ENCODE data around the gene ARL6IP6. TPM values are rescaled to one million over a fixed set of nuclear protein-coding genes. Genes with fewer than 3 reads are reported as not detected.
"Not testable (repeated sequence)": the region's sequence is repeated elsewhere in the genome, so short reads cannot be mapped to it uniquely, and the experiment has no call there.

Gene ARL6IP6
- polyA plus RNA-seq, 1 of the 3 experiments (the other 2 are of a cell fraction) = 25.8 TPM

DNA sequence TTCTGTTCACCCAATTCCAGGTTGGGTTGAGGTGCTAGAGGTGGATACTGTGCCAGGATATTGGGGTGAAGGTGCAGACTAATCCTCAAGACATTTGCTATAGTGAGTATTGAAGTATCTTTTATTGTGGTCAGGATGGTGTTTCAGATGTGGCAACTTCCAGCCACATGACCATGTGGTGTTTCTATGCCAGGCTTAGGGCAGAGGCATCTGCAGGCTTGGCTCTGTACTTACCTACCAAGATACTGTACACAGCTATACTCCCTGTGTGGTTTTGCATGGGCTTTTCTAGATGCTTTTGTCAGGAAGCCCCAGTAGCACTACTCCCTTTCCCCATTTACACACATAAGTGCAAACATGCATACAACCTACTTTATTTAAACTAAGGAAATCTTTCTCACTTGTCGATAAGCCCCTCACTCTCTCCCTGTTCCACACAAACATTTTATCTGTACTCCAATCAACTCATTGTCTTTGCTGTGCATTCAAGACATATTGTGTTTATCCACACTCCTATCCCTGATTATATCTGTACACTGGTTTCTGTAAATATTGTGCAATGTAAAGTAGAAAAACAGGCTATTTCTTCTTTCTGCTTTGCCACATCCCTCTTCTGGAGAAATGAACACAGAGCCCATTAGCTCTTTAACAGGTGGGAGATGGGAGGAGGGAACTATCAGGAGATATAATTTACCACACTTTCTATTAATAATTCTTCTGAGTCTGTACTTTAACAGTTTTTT, 12.3 kb downstream of the ARL6IP6 start:
- Histone ChIP-seq H3K36me3 (replicated peaks in 1 of 2; ENCODE audit: control insufficient read depth in 1 of 2, insufficient read depth in 2 of 2, low read length in 1 of 2) (peaks cover 9 to 18% of the 10 kb centered on the region in 2 experiments), H3K9me2 (no peaks in the 10 kb centered on the region), H3K27me3 (ENCODE audit: insufficient read depth) (no peaks in the 10 kb centered on the region), H3K79me2 (ENCODE audit: insufficient read depth) (peaks cover 40% of the 10 kb centered on the region), H2AFZ (ENCODE audit: low read depth) (no peak overlapping the region), H4K20me1 (ENCODE audit: insufficient read depth) (no peaks in the 10 kb centered on the region), H3F3A (replicated peaks; ENCODE audit: insufficient read depth) (no peaks in the 10 kb centered on the region), H3K27ac (ENCODE audit: low read depth in 2 of 2, low read length in 1 of 2) (no peak overlapping the region), H3K4me2 (no peak overlapping the region), H3K4me1 (ENCODE audit: control insufficient read depth in 1 of 2, insufficient read depth in 2 of 2, low read depth in 1 of 2, low read length in 1 of 2) (no peaks in the 10 kb centered on the region), H3K9me3 (no peaks in the 10 kb centered on the region), H3K4me3 (ENCODE audit: low read depth in 2 of 2, low read length in 1 of 2) (no peak overlapping the region), H3K9ac (no peak overlapping the region)
- no peak for TF ChIP-seq FOXM1 (IDR thresholded peaks at IDR 0.05; ENCODE audit: low read depth)
- no peak for TF ChIP-seq SIN3A (IDR thresholded peaks at IDR 0.05; ENCODE audit: borderline replicate concordance, low read depth, low read length)
- WGBS (ENCODE audit: low lambda C conversion rate) = 95% methylated on average over 1 of the region's 1 CpG
- DNase-seq = no peak
- POLR2A ChIA-PET = no interaction called here
- CTCF ChIA-PET = interaction anchor here (1.8 to 2.3 kb wide), 2 partner anchors 9 to 12 kb away, joined by 7 to 8 read pairs; no protein-coding TSS in a partner anchor

DNA sequence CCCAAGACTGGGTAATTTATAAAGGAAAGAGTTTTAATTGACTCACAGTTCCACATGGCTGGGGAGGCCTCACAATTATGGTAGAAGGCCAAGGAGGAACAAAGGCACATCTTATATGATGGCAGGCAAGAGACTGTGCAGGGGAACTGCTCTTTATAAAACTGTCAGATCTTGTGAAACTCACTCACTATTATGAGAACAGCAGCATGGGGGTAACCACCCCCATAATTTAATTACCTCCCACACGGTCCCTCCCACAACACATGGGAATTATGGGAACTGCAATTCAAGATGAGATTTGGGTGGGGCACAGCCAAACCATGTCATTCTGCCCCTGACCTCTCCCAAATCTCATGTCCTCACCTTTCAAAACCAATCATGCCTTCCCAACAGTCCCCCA, 19.1 kb downstream of the ARL6IP6 start:
- H3K4me1 ChIP-seq (ENCODE audit: control insufficient read depth in 1 of 2, insufficient read depth in 2 of 2, low read depth in 1 of 2, low read length in 1 of 2); H3K9ac ChIP-seq; H3K27ac ChIP-seq (ENCODE audit: low read depth in 2 of 2, low read length in 1 of 2); CTCF ChIA-PET; H3K4me2 ChIP-seq; H3K79me2 ChIP-seq (ENCODE audit: insufficient read depth); DNase-seq; H3K9me2 ChIP-seq; H4K20me1 ChIP-seq (ENCODE audit: insufficient read depth); H3K9me3 ChIP-seq; H2AFZ ChIP-seq (ENCODE audit: low read depth); H3F3A ChIP-seq (replicated peaks; ENCODE audit: insufficient read depth); H3K27me3 ChIP-seq (ENCODE audit: insufficient read depth); H3K4me3 ChIP-seq (ENCODE audit: low read depth in 2 of 2, low read length in 1 of 2); POLR2A ChIA-PET: not testable (repeated sequence)
- 89% methylated on average over 1 of the region's 1 CpG for WGBS (ENCODE audit: low lambda C conversion rate)
- peaks cover 23 to 29% of the 10 kb centered on the region in 2 experiments for H3K36me3 ChIP-seq (replicated peaks in 1 of 2; ENCODE audit: control insufficient read depth in 1 of 2, insufficient read depth in 2 of 2, low read length in 1 of 2)

DNA sequence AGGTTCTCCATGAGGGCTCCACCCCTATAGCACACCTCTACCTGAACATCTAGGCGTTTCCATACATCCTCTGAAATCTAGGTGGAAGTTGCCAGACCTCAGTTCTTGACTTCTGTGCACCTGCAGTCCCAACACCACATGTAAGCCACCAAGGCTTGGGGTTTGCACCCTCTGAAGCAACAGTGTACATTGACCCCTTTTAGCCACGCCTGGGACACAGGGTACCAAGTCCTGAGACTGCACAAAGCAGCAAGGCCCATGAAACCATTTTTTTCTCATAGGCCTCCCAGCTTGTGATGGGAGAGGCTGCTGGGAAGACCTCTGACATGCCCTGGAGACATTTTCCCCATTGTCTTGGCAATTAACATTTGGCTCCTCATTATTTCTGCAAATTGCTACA, 20.0 kb downstream of the ARL6IP6 start:
- no peak for TF ChIP-seq MXI1 (IDR thresholded peaks at IDR 0.05; ENCODE audit: low read depth, low read length)
- no peak for TF ChIP-seq POLR2AphosphoS5 (IDR thresholded peaks at IDR 0.05; ENCODE audit: low read depth, low read length)
- TF ChIP-seq GATA2 (CRISPR knock-in tag; IDR thresholded peaks at IDR 0.05) = no peak
- TF ChIP-seq, protein P1, sequence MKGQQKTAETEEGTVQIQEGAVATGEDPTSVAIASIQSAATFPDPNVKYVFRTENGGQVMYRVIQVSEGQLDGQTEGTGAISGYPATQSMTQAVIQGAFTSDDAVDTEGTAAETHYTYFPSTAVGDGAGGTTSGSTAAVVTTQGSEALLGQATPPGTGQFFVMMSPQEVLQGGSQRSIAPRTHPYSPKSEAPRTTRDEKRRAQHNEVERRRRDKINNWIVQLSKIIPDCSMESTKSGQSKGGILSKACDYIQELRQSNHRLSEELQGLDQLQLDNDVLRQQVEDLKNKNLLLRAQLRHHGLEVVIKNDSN (IDR thresholded peaks at IDR 0.05; ENCODE audit: borderline replicate concordance, low read depth) = no peak
- TF ChIP-seq FOXM1 (IDR thresholded peaks at IDR 0.05; ENCODE audit: low read depth) = no peak
- TF ChIP-seq, protein P2, sequence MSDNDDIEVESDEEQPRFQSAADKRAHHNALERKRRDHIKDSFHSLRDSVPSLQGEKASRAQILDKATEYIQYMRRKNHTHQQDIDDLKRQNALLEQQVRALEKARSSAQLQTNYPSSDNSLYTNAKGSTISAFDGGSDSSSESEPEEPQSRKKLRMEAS (IDR thresholded peaks at IDR 0.05; ENCODE audit: low read depth) = no peak
- no peak for TF ChIP-seq CHD2 (IDR thresholded peaks at IDR 0.05; ENCODE audit: low read length, partially characterized antibody)
- TF ChIP-seq EP300 (IDR thresholded peaks at IDR 0.05; ENCODE audit: borderline replicate concordance in 1 of 2, low read depth in 1 of 2, low read length in 1 of 2) = no peak
- Histone ChIP-seq H3K9ac (no peak overlapping the region), H3K4me1 (ENCODE audit: control insufficient read depth in 1 of 2, insufficient read depth in 2 of 2, low read depth in 1 of 2, low read length in 1 of 2) (no peaks in the 10 kb centered on the region), H3F3A (replicated peaks; ENCODE audit: insufficient read depth) (peaks cover 3% of the 10 kb centered on the region), H3K9me2 (no peaks in the 10 kb centered on the region), H3K79me2 (ENCODE audit: insufficient read depth) (peaks cover 3% of the 10 kb centered on the region; the same call in 1 of the 2 replicates), H3K27ac (ENCODE audit: low read depth in 2 of 2, low read length in 1 of 2) (no peak overlapping the region), H2AFZ (ENCODE audit: low read depth) (no peak overlapping the region), H3K27me3 (ENCODE audit: insufficient read depth) (no peaks in the 10 kb centered on the region), H3K4me3 (ENCODE audit: low read depth in 2 of 2, low read length in 1 of 2) (no peak overlapping the region), H3K4me2 (no peak overlapping the region), H4K20me1 (ENCODE audit: insufficient read depth) (no peaks in the 10 kb centered on the region), H3K36me3 (replicated peaks in 1 of 2; ENCODE audit: control insufficient read depth in 1 of 2, insufficient read depth in 2 of 2, low read length in 1 of 2) (peaks cover 26 to 29% of the 10 kb centered on the region in 2 experiments), H3K9me3 (no peaks in the 10 kb centered on the region)
- no CpG with 5 or more reads among the region's 2 CpGs for WGBS (ENCODE audit: low lambda C conversion rate)
- CTCF ChIA-PET = no interaction called here
- POLR2A ChIA-PET = no interaction called here
- no peak for DNase-seq

DNA sequence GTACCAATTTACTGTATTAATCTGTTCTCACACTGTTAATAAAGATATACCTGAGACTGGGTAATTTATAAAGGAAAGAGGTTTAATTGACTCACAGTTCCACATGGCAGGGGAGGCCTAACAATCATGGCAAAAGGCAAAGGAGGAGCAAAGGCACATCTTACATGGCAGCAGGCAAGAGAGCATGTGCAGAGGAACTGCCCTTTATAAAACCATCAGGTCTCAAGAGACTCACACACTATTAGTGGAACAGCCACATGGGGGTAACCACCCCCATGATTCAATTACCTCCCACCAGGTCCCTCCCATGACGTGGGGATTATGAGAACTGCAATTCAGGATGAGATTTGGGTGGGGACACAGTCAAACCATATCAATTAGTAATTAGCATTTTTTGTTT, 21.3 kb downstream of the ARL6IP6 start:
- H3K9me3 ChIP-seq; H3F3A ChIP-seq (replicated peaks; ENCODE audit: insufficient read depth); POLR2A ChIA-PET; H3K9ac ChIP-seq; H3K27me3 ChIP-seq (ENCODE audit: insufficient read depth); H3K79me2 ChIP-seq (ENCODE audit: insufficient read depth); DNase-seq; H2AFZ ChIP-seq (ENCODE audit: low read depth); H3K9me2 ChIP-seq; H4K20me1 ChIP-seq (ENCODE audit: insufficient read depth); H3K4me3 ChIP-seq (ENCODE audit: low read depth in 2 of 2, low read length in 1 of 2); H3K27ac ChIP-seq (ENCODE audit: low read depth in 2 of 2, low read length in 1 of 2); H3K4me2 ChIP-seq; H3K4me1 ChIP-seq (ENCODE audit: control insufficient read depth in 1 of 2, insufficient read depth in 2 of 2, low read depth in 1 of 2, low read length in 1 of 2): not testable (repeated sequence)
- WGBS (ENCODE audit: low lambda C conversion rate) = 75% methylated on average over 1 of the region's 1 CpG
- peaks cover 26 to 29% of the 10 kb centered on the region in 2 experiments for H3K36me3 ChIP-seq (replicated peaks in 1 of 2; ENCODE audit: control insufficient read depth in 1 of 2, insufficient read depth in 2 of 2, low read length in 1 of 2)
- CTCF ChIA-PET = interaction anchor here (1.0 to 1.5 kb wide), 3 partner anchors 10 to 550 kb away, joined by 3 to 7 read pairs (median 3); no protein-coding TSS in a partner anchor
